ENCODE data around the gene SLC45A2.

Gene SLC45A2

DNA sequence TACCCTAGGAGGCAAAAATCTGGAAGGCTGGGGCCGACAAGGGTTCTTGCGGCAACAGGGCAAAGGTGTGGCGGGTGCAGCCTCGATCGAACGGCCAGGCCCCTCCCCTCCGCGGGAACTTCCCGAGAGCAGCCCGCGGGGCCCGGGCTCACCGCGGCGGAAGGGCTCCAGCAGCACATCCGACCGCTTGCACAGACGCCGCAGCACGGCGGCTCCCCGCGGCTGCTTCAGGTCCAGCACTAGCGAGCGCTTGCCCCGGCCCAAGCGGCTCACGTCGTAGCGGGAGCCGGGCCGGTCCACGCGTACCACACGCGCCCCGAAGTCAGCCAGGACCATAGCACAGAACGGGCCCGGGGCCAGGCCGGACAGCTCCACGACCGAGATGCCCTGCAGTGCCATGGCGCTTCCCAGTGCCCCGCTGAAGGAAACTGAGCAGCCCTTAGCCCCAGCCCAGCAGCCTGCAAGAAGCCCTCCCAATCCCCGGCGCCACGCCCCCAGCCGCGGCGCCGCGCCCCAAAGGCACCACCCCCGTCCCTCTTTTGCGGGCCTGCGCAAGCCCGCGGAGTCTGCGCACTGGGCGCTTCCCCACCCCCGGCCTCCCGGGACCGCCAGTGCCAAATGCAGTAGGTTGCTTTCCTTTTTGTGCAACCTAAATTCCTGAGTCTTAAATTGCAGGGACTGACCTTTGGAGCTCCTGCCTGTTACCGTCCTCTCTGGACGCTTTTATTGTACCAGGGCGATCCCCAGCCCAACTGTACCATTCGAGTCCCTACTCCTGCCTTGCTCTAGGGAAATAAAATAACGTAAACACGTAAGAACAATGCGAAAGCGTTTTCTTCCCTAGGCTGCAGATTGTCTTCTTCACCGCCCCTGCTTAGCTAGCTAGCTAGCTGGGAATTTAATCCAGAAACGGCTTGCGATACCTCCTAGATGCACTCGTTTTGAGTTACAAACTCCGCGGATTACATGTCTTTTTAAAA lies 23.4 kb upstream of the SLC45A2 start, which contains the start of gene AMACR:
AMACR (minus strand) TSS at position 430 of the 980 bp plus-strand sequence; CDS start at position 399, 31 bp downstream.
- TF ChIP-seq POLR2AphosphoS5 (IDR thresholded peaks at IDR 0.05; ENCODE audit: low read depth, low read length) (peak; percentile 95), FOXP2 (optimal IDR thresholded peaks at IDR 0.05; ENCODE audit: borderline replicate concordance, extremely low read depth, extremely low read length, insufficient read depth) (no peak), SIN3A (IDR thresholded peaks at IDR 0.05; ENCODE audit: borderline replicate concordance, insufficient read depth, low read length) (peak; percentile 50; the same call in 1 of the 2 replicates), TAF1 (IDR thresholded peaks at IDR 0.05; ENCODE audit: borderline replicate concordance, insufficient read depth, low read length) (peak; percentile 75; the same call in 1 of the 2 replicates)
- TF ChIP-seq, protein P1, sequence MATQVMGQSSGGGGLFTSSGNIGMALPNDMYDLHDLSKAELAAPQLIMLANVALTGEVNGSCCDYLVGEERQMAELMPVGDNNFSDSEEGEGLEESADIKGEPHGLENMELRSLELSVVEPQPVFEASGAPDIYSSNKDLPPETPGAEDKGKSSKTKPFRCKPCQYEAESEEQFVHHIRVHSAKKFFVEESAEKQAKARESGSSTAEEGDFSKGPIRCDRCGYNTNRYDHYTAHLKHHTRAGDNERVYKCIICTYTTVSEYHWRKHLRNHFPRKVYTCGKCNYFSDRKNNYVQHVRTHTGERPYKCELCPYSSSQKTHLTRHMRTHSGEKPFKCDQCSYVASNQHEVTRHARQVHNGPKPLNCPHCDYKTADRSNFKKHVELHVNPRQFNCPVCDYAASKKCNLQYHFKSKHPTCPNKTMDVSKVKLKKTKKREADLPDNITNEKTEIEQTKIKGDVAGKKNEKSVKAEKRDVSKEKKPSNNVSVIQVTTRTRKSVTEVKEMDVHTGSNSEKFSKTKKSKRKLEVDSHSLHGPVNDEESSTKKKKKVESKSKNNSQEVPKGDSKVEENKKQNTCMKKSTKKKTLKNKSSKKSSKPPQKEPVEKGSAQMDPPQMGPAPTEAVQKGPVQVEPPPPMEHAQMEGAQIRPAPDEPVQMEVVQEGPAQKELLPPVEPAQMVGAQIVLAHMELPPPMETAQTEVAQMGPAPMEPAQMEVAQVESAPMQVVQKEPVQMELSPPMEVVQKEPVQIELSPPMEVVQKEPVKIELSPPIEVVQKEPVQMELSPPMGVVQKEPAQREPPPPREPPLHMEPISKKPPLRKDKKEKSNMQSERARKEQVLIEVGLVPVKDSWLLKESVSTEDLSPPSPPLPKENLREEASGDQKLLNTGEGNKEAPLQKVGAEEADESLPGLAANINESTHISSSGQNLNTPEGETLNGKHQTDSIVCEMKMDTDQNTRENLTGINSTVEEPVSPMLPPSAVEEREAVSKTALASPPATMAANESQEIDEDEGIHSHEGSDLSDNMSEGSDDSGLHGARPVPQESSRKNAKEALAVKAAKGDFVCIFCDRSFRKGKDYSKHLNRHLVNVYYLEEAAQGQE (IDR thresholded peaks at IDR 0.05; ENCODE audit: insufficient read depth in 1 of 2, low read depth in 2 of 2, low read length in 2 of 2) = peak; percentile 46 to 56; a peak in 2 of 4 replicates

DNA sequence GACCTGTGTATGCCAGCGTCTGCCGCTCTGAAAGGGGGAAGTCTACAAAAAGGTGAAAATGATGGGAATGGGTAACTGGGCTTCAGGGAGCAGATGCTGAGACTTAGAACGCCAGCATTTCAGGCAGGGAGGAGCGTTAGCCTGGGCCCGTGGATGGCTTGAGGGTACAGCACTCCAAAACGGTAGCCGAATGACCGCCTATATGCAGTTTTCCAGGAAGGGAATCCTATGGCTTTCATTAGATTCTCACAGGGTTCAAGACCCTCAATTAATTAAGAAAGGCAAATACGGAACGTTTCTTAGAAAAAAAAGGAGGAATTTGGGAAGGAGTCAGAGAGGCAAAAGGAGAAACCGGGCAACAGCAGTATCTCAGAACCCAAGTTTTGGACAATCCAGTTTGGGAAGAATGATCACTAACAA lies 22.7 kb upstream of the SLC45A2 start:
- no peak for TF ChIP-seq POLR2AphosphoS5 (IDR thresholded peaks at IDR 0.05; ENCODE audit: low read depth, low read length)
- TF ChIP-seq TAF1 (IDR thresholded peaks at IDR 0.05; ENCODE audit: borderline replicate concordance, insufficient read depth, low read length) = no peak
- TF ChIP-seq FOXP2 (optimal IDR thresholded peaks at IDR 0.05; ENCODE audit: borderline replicate concordance, extremely low read depth, extremely low read length, insufficient read depth) = no peak

DNA sequence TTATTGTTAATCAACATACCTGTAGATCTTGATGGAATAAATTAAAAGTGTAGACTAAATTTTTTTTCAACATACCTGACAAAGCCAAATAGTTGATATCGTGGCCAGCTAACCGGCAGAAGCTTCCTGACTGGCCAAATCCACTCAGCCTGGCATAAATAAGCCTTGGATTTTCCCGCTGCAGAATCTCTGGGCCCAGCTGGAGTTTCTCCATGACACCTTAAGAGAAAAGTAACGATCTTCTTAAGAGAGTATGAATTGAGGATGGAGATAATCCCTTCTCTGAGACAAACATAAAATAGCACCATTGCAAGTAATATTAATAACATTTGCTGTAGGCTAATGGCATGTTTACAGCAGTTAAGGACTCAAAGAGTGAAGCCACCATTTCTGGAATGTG lies 21.2 kb upstream of the SLC45A2 start:
- TF ChIP-seq FOXP2 (optimal IDR thresholded peaks at IDR 0.05; ENCODE audit: borderline replicate concordance, extremely low read depth, extremely low read length, insufficient read depth) (no peak), POLR2AphosphoS5 (IDR thresholded peaks at IDR 0.05; ENCODE audit: low read depth, low read length) (no peak), SIN3A (IDR thresholded peaks at IDR 0.05; ENCODE audit: borderline replicate concordance, insufficient read depth, low read length) (no peak), TAF1 (IDR thresholded peaks at IDR 0.05; ENCODE audit: borderline replicate concordance, insufficient read depth, low read length) (no peak)
- TF ChIP-seq, protein P1 (IDR thresholded peaks at IDR 0.05; ENCODE audit: insufficient read depth in 1 of 2, low read depth in 2 of 2, low read length in 2 of 2) = no peak

DNA sequence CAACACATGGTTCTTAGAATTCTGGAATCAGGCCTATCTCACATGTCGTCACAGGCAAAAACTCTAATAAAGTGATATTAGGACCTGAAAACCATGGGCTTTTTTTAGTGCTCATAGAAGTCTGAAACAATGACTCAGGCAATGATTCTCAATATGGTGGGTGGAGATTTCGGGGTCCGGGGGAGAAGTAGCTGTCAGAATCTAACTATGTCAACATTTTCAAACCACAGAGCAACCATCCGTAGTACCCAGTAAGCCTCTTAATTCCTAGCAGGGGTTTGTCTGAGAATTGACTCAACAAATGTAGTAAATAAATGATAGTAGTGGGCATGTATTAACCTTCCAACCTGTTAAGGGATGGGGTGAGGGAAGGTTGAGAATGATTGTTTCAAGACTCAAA lies 20.7 kb upstream of the SLC45A2 start:
- no peak for TF ChIP-seq TAF1 (IDR thresholded peaks at IDR 0.05; ENCODE audit: borderline replicate concordance, insufficient read depth, low read length)
- no peak for TF ChIP-seq POLR2AphosphoS5 (IDR thresholded peaks at IDR 0.05; ENCODE audit: low read depth, low read length)
- TF ChIP-seq SIN3A (IDR thresholded peaks at IDR 0.05; ENCODE audit: borderline replicate concordance, insufficient read depth, low read length) = no peak
- TF ChIP-seq, protein P1 (IDR thresholded peaks at IDR 0.05; ENCODE audit: insufficient read depth in 1 of 2, low read depth in 2 of 2, low read length in 2 of 2) = no peak
- no peak for TF ChIP-seq FOXP2 (optimal IDR thresholded peaks at IDR 0.05; ENCODE audit: borderline replicate concordance, extremely low read depth, extremely low read length, insufficient read depth)

DNA sequence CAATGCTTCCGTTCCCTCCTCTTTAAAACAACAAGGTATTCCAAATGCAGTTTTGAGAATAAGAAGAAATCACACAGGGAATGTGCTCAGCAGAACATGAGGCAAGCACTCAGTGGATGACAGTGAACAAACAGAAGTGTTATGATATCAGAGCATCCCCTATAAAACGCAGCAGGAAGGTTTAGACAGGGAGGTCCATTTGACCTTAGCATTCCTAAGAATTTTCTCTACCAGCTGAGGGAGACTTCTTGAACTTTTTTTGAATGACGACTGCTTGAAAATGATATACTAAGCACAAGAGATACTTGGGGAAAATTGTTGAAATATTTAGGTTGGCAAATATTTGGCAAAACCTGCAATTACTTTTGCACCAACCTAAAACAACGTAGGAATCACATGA lies 19.4 kb upstream of the SLC45A2 start:
- TF ChIP-seq TAF1 (IDR thresholded peaks at IDR 0.05; ENCODE audit: borderline replicate concordance, insufficient read depth, low read length) = no peak
- TF ChIP-seq FOXP2 (optimal IDR thresholded peaks at IDR 0.05; ENCODE audit: borderline replicate concordance, extremely low read depth, extremely low read length, insufficient read depth) = no peak
- no peak for TF ChIP-seq POLR2AphosphoS5 (IDR thresholded peaks at IDR 0.05; ENCODE audit: low read depth, low read length)
- no peak for TF ChIP-seq SIN3A (IDR thresholded peaks at IDR 0.05; ENCODE audit: borderline replicate concordance, insufficient read depth, low read length)
- TF ChIP-seq, protein P1 (IDR thresholded peaks at IDR 0.05; ENCODE audit: insufficient read depth in 1 of 2, low read depth in 2 of 2, low read length in 2 of 2) = no peak
